ENCODE data around the gene C11orf87. TPM values are rescaled to one million over a fixed set of nuclear protein-coding genes. Genes with fewer than 3 reads are reported as not detected.
A peak's percentile ranks its signal among the peaks of the same experiment; 100 is the strongest.

The C11orf87 gene
- total RNA-seq, 1 experiment from 2014 or later, result not detected

- Histone ChIP-seq H3K36me3 (ENCODE audit: low read depth) (no peaks in the 10 kb centered on the region), H3K9me2 (ENCODE audit: insufficient read depth) (no peaks in the 10 kb centered on the region), H4K20me1 (ENCODE audit: insufficient read depth) (no peaks in the 10 kb centered on the region; the same call in 1 of the 2 replicates), H3K4me3 (no peak overlapping the region), H3K4me1 (replicated peaks; ENCODE audit: insufficient read depth) (no peaks in the 10 kb centered on the region), H3F3A (ENCODE audit: insufficient read depth, low read depth) (no peaks in the 10 kb centered on the region), H3K4me2 (no peak overlapping the region), H3K27ac (no peak overlapping the region), H3K79me2 (ENCODE audit: low read depth) (no peaks in the 10 kb centered on the region), H2AFZ (no peak overlapping the region), H3K9me3 (ENCODE audit: insufficient read depth, low read depth) (no peaks in the 10 kb centered on the region), H3K27me3 (ENCODE audit: insufficient read depth, low read depth) (peaks cover 5% of the 10 kb centered on the region; the same call in 1 of the 2 replicates)
- CTCF ChIA-PET, result no interaction called here
- BruUV-seq (replicated peaks), result no TSS peak
- no peak for DNase-seq
- TF ChIP-seq EZH2 (IDR thresholded peaks at IDR 0.05; ENCODE audit: low read depth) (no peak), CTCF (conservative IDR thresholded peaks at IDR 0.05) (0 out of 2 replicates have a peak, but pooled peaks have one; percentile 31)
- POLR2A ChIA-PET (ENCODE audit: unreplicated experiment), result no interaction called here
- intact Hi-C loops (cut with micrococcal nuclease; ENCODE audit: unreplicated experiment), result no loop called here
Measured at GRCh38 chr11:109426442-109427240, 4.7 kb downstream of the C11orf87 start.

GRCh38 chr11:109432105-109432504 lies 10.1 kb downstream of the C11orf87 start:
- no peak for DNase-seq
- no peak overlapping the region for H3K4me2 ChIP-seq
- no peaks in the 10 kb centered on the region for H3K79me2 ChIP-seq (ENCODE audit: low read depth)
- H3K9me3 ChIP-seq (ENCODE audit: insufficient read depth, low read depth), result no peaks in the 10 kb centered on the region
- ChIA-PET POLR2A (ENCODE audit: unreplicated experiment) (no interaction called here), CTCF (no interaction called here)
- H3K27me3 ChIP-seq (ENCODE audit: insufficient read depth, low read depth), result no peaks in the 10 kb centered on the region
- no peaks in the 10 kb centered on the region for H4K20me1 ChIP-seq (ENCODE audit: insufficient read depth)
- intact Hi-C loops (cut with micrococcal nuclease; ENCODE audit: unreplicated experiment), result no loop called here
- no peaks in the 10 kb centered on the region for H3F3A ChIP-seq (ENCODE audit: insufficient read depth, low read depth)
- H2AFZ ChIP-seq, result no peak overlapping the region
- no peaks in the 10 kb centered on the region for H3K9me2 ChIP-seq (ENCODE audit: insufficient read depth)
- H3K4me1 ChIP-seq (replicated peaks; ENCODE audit: insufficient read depth), result no peaks in the 10 kb centered on the region
- no peak overlapping the region for H3K27ac ChIP-seq
- H3K4me3 ChIP-seq, result no peak overlapping the region
- TF ChIP-seq EZH2 (IDR thresholded peaks at IDR 0.05; ENCODE audit: low read depth) (no peak), CTCF (conservative IDR thresholded peaks at IDR 0.05) (no peak)
- H3K36me3 ChIP-seq (ENCODE audit: low read depth), result no peaks in the 10 kb centered on the region
- BruUV-seq (replicated peaks), result no TSS peak

GRCh38 chr11:109433753-109434256 lies 11.8 kb downstream of the C11orf87 start:
- Histone ChIP-seq H3K79me2 (ENCODE audit: low read depth) (no peaks in the 10 kb centered on the region), H3F3A (ENCODE audit: insufficient read depth, low read depth) (no peaks in the 10 kb centered on the region), H3K9me3 (ENCODE audit: insufficient read depth, low read depth) (no peaks in the 10 kb centered on the region), H3K9me2 (ENCODE audit: insufficient read depth) (no peaks in the 10 kb centered on the region), H4K20me1 (ENCODE audit: insufficient read depth) (no peaks in the 10 kb centered on the region), H3K27ac (no peak overlapping the region), H3K27me3 (ENCODE audit: insufficient read depth, low read depth) (no peaks in the 10 kb centered on the region), H3K4me3 (no peak overlapping the region), H2AFZ (no peak overlapping the region), H3K36me3 (ENCODE audit: low read depth) (no peaks in the 10 kb centered on the region), H3K4me1 (replicated peaks; ENCODE audit: insufficient read depth) (no peaks in the 10 kb centered on the region), H3K4me2 (no peak overlapping the region)
- intact Hi-C loops (cut with micrococcal nuclease; ENCODE audit: unreplicated experiment), result no loop called here
- ChIA-PET CTCF (no interaction called here), POLR2A (ENCODE audit: unreplicated experiment) (no interaction called here)
- no peak for TF ChIP-seq EZH2 (IDR thresholded peaks at IDR 0.05; ENCODE audit: low read depth)
- no peak for TF ChIP-seq CTCF (conservative IDR thresholded peaks at IDR 0.05)
- no peak for DNase-seq
- BruUV-seq (replicated peaks), result no TSS peak

Measured in PC-9 (cell line).